NCI-H187 (cell line): Measurements from ENCODE around the gene C6orf136.

Experiments
- DNase-seq, 2 experiments: peaks; one replicate each; lab custom pipeline; 2025; lab: John Stamatoyannopoulos, UW

Gene C6orf136, protein sequence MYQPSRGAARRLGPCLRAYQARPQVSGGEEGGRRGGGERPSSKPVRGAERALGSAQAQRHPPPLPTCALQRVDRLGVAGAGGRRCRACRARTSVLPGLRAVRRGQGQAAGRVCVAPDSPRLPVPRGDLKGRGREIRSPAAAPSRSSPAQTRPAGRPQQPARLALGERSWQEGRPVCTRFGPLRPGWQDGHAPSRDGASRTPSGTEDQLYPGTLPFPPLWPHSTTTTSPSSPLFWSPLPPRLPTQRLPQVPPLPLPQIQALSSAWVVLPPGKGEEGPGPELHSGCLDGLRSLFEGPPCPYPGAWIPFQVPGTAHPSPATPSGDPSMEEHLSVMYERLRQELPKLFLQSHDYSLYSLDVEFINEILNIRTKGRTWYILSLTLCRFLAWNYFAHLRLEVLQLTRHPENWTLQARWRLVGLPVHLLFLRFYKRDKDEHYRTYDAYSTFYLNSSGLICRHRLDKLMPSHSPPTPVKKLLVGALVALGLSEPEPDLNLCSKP

DNA sequence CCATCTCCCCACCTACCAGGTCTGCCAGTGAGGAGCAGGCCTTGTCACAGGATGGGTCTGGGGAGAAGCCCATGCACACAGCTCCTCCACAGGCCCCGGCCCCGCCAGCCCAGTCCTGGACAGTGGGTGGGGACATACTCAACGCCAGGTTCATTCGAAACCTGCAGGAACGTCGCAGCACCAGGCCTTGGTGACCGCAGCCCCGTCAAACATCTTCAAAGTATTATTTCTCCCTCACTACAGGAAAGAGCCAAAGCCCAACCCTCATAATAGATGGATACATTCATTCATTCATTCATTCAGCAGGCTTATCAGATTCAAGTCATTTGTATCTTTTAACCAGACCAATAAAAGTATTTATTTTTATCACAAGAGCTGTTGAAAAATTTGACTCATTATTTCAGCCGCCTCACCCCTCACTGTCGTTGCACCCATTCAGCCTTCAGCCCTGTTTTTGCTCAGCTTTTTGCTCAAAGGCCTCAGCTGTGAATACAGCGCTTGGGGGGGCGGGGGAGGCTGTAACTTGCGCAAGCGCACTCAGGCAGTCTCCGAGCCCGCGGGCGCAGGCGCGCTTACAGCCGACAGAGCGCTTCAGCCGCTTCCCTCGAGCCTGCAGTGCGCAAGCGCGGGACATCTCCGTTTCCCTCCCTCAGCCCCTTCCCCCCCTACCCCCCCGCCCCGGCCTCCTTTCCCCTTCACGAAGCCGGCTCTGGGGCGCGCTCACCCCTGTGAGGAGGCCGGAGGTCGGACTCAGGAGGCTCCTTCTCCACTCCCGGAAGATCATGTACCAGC lies at the start of gene C6orf136:
TSS of gene C6orf136 (plus strand) at position 684 of the 792 bp plus-strand sequence. CDS start at position 783, 99 bp downstream.
- peak; percentile 72 to 86 for DNase-seq

DNA sequence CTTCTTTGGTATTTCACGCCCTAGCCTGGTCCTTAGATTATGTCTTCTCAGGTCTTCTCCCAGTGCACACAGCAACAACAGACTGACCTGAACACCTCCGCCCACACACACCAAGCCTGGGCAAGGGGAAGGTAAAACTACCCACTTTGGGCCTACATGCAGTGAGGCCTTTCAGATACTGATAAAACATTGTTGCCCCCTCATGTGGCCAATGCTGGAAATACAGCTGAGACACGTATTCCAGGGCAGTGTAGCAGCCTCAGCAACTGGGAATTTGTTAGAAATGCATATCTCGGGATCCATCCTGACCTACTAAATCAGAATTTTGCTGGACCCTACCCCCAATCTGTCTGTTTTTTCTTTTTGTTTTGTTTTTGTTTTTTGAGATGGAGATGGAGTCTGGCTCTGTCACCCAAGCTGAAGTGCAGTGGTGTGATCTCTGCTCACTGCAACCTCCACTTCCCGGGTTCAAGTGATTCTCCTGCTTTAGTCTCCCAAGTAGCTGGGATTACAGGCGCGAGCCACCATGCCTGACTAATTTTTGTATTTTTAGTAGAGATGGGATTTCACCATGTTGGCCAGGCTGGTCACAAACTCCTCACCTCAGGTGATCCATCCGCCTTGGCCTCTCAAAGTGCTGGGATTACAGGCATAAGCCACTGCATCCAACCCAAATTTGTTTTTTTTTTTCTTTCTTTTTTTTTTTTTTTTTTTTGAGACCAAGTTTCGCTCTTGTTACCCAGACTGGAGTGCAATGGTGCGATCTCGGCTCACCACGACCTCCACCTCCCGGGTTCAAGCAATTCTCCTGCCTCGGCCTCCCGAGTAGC lies 49.4 kb upstream of the C6orf136 start:
- DNase-seq: peak in 1 of 2 experiments; percentile 17

DNA sequence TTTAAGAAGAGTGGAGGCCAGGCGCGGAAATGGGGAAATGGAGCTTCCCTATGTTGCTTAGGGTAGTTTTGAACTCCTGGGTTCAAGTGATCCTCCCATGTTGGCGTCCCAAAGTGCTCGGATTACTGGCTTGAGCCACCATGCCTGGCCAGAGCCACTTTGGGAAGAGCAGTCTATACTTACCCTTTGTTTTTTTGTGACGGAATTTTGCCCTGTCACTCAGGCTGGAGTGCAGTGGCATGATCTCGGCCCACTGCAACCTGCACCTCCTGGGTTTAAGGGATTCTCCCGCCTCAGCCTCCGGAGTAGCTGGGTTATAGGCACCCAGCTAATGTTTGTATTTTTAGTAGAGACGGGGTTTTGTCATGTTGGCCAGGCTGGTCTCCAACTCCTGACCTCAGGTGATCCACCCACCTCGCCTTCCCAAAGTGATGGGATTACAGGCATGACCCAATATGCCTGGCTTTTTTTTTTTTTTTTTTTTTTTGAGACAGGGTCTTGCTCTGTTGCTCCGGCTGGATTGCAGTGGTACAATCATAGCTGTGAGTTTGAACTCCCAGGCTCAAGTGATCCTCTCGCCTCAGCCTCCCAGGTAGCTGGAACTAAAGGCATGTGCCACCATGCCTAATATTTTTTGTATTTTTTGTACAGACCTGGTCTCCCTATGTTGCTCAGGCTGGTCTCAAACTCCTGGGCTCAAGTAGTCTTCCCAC lies 47.9 kb upstream of the C6orf136 start:
- no peak for DNase-seq

DNA sequence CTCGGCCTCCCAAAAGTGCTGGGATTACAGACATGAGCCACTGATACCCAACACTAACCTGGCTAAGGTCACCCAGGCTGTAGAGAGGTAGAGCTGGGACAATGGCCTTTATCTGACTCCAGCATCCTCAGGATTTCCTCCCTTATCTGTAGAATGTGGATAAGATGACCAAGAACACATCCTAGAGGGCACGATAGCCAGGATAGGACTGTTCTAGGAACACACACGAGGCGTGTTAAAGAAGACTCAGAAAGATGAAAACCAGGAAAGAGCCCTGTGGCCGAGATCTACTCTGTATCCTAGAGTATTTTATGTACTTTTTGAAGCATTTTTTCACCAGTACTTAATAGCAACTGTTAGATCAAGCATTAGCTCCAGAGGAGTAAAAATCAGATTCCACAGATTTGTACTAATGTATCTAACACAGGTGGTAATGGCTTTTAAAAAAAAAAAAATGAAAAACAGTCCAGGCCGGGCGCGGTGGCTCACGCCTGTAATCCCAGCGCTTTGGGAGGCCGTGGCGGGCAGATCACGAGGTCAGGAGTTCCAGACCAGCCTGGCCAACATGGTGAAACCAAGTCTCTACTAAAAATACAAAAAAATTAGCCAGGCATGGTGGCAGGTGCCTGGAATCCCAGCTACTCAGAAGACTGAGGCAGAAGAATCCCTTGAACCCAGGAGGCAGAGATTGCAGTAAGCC lies 47.2 kb upstream of the C6orf136 start:
- no peak for DNase-seq

DNA sequence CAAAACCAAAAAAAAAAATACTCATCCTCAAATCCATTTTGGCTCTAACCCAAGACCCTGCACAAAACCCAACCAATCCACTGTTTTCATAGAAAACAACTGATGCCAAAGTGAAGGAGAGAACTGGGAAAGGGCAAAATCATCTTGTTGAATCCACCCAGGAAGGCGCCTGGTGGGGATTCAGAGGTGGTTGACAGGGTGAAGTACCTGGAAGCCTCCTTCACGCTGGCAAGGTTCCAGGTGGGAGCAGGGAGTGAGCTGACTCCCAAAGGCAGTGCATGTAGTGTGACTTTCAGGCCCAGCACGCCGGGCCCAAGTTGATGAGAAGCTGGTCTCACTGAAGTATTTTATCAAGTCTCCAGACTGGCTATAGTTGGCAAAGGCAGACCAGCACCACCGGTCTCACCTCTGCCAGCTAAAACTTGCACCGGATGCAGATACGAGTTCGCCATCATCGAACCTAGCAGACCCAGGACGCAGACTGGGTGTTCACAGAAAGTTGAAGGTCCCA lies 46.4 kb upstream of the C6orf136 start:
- no peak for DNase-seq

DNA sequence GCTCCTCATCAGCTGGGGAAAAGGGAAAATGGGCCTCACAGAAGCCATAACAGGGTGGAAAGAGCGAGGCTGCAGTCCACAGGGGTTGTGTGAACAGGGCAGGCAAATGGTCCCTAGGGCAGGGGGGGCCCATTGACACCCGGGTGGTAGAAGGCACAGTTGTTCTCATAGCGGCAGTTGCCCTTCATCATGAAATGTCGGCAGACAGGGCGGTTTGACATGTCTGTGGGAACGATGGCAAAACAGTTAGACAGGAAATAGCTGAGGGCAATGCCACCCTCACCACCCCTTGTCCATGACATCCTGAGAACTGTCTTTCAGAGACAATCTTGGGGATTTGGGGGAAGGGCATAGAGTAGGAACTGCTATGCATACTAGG lies 45.5 kb upstream of the C6orf136 start:
- DNase-seq: no peak

DNA sequence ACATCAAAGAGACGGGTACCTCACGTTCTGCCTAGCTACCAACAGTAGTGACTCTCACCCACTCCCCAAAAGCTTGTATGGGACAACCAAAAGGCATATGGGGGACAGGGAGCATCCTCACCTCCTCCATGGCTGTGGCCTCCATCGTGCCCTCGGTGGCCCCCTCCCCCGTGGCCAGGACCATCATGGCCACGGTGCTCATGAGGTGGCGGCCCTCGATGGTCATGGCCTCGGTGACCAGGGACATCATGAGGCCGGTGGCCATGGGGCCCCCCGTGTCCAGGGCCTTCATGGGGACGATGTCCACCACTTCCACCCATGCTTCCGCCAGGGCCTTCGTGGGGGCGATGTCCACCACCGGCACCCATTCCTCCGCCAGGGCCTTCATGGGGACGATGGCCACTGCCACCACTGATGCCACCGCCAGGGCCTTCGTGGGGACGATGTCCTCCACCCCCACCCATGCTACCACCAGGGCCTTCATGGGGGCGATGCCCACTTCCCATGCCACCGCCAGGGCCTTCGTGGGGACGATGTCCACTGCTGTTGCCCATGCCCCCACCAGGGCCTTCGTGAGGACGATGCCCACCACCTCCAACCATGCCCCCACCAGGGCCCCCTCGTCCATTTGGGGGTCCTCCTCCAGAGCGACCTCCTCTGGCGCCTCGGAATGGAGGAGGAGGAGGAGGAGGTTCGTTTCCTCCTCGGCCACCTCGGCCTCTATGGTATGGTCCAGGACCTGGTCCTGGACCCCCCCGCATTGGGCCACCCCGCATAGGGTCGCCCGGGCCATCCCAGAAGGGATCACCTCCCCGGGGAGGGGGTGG lies 44.9 kb upstream of the C6orf136 start:
- DNase-seq: no peak

DNA sequence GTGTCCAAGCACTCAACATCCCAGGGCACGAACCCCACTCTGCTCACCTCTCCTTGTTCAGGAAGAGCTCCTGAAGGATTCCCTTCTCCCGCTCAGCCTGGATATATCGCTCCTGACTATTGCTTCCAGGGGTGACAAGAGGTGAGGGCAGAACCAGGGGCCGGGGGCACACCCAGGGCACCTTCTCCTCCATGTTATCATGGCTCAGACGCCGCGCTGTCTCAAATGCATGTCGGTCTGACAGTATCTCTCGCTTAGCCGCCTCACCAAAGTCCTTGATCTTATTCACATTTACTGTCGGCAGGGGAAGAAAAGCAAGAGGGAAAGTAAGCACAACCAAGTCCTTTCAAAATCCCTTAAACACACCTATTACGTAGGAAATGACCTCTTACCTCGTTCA lies 43.0 kb upstream of the C6orf136 start:
- DNase-seq: no peak

DNA sequence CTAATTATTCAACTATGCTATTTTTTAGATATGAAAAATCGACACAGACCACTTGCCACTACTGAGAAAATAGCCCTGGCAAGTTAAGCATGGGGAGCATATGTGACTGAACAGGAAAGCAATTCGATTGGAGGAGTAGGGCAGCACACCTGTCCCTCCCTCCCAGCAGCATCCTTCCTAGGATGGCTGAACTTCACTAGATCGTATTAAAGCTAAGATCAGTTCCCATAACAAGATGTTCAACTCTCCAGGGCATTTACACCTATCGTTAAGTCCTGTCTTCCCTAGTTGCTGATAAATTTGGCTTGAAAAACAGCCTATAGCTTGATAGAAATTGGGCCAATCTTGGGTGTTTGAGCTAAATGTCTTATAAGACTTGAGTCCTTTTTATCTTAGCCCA lies 36.9 kb upstream of the C6orf136 start:
- DNase-seq: no peak

DNA sequence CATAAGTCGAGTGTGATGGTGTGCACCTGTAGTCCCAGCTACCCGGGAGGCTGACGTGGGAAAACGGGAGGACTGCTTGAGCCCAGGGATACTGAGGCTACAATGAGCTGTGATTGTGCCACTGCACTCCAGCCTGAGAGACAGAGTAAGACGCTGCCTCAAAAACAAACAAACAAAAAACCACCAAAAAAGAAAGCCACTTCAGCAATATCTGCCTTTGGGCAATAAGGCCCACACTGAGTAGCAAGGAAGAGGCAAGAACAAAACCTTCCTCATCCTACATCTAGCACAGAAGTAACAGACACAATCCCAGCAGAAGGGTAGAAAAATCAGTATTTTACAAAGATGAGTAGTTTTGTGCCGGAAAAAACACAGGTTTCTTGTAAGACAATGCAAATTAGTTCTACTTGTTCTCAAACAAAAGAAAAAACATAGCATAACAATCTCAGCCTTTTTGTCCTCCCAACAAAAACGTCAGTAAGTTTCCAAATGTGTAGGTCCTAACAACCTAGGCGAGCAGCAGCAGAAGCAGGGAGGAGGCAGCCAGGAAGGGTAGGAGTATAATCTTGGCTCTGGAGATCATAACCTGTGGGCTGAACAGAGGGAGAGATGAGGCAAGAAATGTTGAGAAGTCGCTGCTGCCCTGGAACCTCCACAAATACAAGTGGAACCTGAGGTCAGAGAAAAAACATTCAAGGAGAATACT lies 35.6 kb upstream of the C6orf136 start:
- DNase-seq: no peak

DNA sequence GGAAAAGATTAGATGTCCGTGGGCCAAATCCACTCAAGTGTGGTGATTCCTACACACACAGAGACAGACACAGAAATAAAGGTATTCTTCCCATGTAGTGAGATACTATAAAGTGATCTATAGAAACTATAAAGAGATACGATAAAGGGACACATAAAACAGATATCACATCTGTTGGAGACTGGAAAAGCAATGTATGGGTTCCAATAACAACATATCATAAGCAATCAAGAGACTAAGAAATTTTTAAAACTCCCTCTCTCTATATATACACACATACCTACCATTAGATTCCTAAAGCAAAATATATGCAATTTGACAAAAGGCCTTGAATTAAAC lies 35.1 kb upstream of the C6orf136 start:
- no peak for DNase-seq

DNA sequence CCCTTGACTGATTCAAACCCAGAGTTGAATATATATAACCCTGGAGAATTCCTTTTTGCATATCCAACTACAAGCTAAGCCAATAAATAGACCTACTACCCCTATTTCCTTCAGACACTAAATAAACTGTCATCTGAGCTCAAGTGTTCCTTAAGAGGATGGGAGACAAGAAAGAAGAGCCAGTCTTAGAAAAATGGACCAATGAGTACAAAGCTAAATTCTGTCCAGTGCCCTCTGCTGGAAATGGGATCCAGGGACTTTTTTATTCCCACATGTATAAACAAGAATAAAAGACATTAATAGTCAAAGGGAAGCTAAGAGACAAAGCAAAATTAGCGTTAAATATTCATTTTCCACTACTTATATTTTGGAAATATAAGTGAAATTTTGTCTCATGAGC lies 34.7 kb upstream of the C6orf136 start:
- no peak for DNase-seq

DNA sequence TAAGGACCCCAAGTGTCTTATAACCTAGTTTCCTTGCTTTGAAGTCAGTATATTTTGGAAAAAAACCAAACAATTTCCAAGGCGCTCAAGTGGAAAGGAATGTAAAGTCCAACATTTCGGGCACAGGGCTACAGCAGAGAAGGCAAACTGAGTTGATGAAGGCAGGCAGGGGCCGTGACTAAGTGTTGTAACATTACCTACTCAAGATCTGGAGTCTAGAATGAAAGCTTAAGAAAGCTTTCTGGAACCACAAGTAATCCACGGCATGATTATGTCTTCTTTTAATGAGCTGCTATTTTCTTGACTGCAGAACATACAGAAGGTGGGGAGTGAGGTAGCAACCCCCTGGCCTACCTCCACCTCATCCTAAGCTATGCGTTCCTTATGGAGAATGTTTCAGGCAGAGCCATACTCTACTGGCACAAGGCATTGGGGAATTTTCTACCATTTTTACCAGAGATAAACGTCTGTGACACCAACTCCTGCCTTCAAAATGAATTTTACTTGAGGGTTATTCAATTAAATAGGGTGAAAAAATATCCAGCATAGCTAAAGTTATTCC lies 34.2 kb upstream of the C6orf136 start:
- no peak for DNase-seq

DNA sequence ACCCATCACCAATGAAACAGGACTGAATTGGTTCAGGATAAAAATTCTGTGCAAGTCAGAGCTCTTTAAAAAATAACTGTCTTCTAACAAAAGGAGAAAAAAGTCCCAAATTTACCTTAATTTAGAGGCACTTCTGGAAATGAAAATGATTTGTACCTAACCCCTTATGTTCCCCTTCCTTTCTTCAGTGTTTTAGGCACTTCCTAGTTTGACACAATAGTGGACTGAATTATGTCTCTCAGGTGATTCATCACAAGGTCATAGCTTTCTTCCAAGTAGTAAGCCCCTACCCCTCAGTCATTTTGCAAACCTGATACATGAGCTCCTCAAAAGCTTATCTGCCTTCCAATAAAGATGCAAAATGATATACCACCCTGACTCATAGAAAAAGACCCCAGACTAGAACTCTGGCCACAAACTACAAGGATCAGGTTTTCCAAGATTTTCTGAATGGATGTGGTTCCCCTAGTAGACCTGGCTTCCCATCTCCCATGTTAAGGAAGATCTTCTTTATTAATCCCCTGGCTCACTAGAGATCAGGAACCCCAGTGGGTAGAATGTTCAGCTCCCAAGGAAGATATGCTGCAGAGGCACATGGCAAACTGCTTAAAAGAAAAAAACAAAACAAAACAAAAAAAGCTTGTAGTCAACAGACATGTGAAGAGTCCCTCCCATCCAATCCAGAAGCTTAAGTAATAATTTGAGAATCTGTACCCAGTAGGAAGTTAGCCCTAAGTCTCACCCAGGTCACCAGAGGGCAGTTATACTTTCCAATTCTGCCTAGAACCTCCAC lies 33.5 kb upstream of the C6orf136 start:
- no peak for DNase-seq

DNA sequence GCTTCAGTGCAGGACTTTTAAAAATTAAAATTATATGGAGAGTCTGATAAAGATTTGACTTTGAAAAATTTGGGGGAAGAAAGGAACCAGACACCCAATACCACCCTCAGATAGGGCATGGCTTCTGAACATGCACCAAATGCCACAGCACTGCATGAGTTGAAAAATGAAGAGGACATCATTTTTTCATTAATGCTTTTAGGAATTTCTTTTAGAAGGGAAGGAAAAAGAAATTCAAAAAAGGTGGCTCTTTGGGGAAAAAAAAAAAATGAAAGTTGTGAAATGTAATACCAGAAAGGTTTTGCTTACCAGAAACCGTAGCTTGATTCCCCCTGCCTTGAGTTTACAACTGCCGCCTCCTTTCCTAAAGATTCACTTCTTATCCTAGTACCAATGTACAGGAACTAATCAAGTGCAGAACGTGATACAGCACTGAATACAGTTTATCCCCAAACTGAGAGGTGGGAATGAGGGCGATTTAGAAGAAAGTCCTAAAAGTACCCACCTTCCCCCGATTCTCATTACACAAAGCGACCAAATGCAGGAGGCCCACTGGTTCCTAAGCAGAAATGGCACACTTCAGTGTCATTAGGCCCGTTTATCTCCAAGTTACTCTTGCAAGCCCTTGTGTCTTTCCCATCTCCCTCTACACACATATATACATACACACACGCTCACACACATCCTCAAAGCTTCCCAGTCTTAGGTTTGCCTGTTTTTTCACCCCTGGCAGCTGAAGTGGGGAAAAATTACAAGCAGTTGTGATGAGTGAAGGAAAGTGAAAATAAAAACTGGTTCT lies 32.7 kb upstream of the C6orf136 start:
- DNase-seq: no peak

DNA sequence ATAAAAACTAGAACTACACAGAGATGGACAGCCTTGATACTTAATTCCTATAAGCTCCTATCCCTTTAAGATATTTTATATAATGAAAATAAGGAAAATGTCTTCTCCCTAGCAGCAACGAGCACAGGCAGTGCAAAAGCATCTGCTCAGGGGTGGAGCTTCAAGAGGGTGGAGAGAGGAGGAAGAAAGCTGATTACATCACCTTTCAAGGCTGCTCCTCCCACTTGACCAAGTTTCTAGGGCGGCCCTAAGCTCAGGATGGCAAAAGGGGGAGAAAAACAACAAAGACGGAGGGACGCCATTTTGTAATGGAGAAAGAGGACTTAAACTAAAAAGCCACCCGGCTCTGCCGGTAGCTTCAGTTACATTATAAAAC lies 32.1 kb upstream of the C6orf136 start:
- DNase-seq: peak; percentile 77 to 80

DNA sequence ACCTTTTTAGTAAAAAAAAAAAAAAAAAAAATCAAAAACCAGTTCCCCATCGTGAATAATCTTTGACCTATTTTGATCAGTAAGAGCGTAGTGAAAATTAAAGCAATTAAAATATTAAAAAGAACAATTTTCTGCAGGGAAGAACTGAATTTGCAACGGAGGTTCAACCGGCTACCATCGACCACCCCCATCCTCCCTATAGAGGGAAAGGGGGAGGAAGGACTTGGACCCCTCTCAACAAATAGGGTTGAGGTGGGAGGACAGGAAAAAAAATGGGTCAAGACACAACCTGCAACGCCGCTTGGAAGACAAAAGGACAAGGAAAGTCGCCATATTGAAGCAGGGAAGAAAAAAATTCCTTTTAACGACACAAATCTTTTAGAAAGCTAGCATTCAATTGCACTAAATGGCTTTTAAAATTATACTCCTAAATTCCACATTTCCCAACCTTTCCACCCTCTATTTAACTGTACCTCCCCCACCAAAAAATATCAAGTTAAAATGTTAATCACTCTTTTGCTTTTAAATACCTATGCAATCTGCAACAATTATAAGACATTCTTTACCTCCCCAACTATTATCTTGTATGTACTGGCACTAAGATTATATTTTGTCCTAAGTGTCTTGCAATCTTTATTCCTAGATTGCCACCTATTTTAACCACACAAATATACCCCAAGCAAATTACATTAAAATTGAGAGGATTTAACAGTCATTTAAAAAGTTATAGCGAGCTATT lies 31.5 kb upstream of the C6orf136 start:
- DNase-seq: no peak
